ENCODE measurements around the gene CATSPER2.
"Not testable (repeated sequence)": the region's sequence is repeated elsewhere in the genome, so short reads cannot be mapped to it uniquely, and the experiment has no call there.

Gene CATSPER2

DNA sequence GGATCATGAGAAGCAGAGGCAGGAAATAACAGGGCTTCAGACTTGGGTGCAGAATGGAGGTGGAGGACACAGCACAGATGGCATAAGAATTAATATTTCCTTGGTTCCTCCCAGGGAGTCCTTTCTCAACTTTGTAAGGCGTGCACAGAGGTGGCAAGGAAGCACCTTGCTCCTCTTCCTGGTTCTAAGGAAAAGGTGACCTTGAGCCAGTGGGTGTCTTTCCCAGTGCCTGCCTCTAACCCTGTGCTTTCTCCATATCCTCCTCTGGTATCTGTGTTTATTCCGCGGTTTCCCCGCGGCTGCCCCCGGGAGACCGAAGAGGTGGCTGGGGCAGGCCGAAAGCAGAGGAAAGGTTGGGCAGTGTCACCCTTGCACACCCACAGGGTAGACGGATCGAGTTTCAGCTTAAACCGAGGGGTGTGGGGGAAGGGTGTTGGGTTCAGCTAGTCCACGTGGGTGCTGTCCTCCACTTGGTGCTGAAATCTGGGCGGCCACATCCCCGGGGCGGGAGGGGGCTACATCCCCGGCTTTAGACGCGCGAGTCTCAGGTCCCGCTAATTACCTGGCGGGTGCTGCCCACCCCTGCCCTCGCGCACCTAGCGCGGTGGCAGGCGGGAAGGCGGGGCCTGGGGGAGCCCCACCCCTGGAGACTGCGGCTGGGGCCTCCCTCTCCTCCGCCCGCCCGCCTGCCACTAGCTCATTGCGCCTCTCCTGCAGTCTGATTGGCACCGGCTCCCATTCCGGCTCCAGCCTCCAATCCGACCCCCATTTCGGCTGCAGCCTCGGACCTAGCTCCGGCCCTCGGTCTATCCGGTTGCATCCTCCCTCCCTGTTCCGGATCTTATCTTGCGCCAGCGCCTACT is 55.1 kb downstream of the CATSPER2 start, which contains the start of gene CKMT1B:
TSS of gene CKMT1B (plus strand) at position 700 of the 863 bp plus-strand sequence. CDS start 192 bp downstream, outside the sequence.
- DNase-seq: not testable (repeated sequence)
- peak; percentile 50 for ATAC-seq

DNA sequence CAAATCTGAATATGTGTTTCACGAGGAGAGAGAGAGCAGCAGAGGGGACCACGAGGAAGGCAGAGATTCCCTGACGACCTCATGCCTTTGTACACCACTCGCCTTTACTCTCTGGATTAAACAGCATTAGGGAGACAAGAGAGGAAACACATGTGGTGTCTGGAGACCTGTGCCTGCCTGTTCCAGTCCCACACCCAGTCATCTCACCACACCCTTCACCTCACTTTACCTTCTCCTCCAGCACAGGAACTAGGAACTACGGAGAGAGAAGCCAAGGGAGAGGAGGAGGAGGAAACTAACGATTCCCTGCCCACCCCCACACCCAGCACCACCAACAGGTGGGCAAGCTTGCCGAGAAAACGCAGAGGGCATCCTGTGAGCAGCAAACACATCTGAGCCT is 55.8 kb downstream of the CATSPER2 start:
- not testable (repeated sequence) for DNase-seq, ATAC-seq

DNA sequence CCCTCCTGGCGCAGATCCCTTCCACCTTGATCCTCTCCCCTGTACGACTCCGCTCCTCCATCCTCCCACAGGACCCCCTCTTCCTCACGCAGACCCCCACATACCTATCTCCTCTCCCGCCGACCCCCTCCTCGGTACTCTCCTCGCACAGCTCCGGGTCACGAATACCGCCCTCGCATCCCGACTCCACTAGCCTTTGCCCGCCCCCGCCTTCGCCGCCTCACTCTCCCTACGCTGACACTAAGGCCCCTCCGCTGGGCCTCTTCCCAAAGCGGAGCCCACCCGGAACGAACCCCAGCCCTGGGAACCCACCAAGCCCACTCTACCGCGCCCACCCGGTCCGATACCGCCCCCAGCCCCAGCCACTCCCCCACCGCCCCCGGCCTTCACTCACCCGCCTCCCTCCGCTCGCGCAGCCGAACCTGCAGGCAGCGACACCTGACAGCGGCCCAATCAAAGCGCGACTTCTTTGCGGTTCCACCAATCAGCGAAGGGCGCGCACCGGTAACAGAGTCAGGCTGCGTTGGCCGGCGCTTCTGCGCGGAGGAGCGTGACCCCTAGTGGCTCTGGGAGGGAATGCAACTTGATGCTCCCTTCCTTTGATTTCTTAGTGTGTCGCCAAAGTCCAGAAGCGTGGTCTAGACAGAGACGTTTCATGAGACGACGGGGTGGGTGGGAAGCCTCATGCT is 58.7 kb downstream of the CATSPER2 start, which contains the start of gene PPIP5K1:
TSS of gene PPIP5K1 (minus strand) at position 431 of the 689 bp plus-strand sequence. CDS start 5,704 bp downstream, outside the sequence.
- not testable (repeated sequence) for DNase-seq
- ATAC-seq: peak; percentile 96

Measured in stimulated activated naive CD8-positive, alpha-beta T cell treated with anti-CD3 and anti-CD28 coated beads, Interleukin-15, Interleukin-2, amounts not matched to agents 100 U/mL and 50 U/mL, for 24 hours (primary cell).